HEK293 (cell line): ENCODE results near the gene DLEC1.

ENCODE experiments used
- CTCF ChIP-seq: fragments of 450-650 bp; formaldehyde crosslinking; IDR thresholded peaks from 2 replicates; pipeline ENCODE4 v1.5.1; 2016; ENCODE audit warnings: missing biosample characterization, missing genetic modification characterization
- SCRT2 ChIP-seq: fragments of 450-650 bp; formaldehyde crosslinking; IDR thresholded peaks from 2 replicates; pipeline ENCODE4 v1.5.1; 2016; ENCODE audit warnings: missing biosample characterization, missing genetic modification characterization

- TF ChIP-seq SCRT2 (tag by site-specific recombination) = no peak
- TF ChIP-seq CTCF (tag by site-specific recombination) = no peak
Measured at GRCh38 chr3:38127611-38128302, 88.7 kb downstream of the DLEC1 start.
